AG09309 (cell line): ENCODE data around the gene ANKRD13A.
"Not testable (repeated sequence)": the region's sequence is repeated elsewhere in the genome, so short reads cannot be mapped to it uniquely, and the experiment has no call there.

Experiments
- DNase-seq: peaks from one replicate; pipeline ENCODE4 v3.0.0-alpha.2; 2010; ENCODE audit warnings: low read depth
- H3K4me3 ChIP-seq: 2 replicates; pipeline ENCODE4 v1.5.1; 2011; ENCODE audit warnings: mild to moderate bottlenecking, low read depth, low read length, moderate library complexity; ENCODE audit not compliant: control insufficient read depth
- TF ChIP-seq, protein P1 (sequence below): IDR thresholded peaks from 2 replicates; pipeline ENCODE4 v1.5.1; 2011; ENCODE audit warnings: mild to moderate bottlenecking, low read depth, low read length, inconsistent platforms; ENCODE audit not compliant: insufficient read depth, control insufficient read depth; ENCODE audit errors: missing control alignments

Gene ANKRD13A

DNA sequence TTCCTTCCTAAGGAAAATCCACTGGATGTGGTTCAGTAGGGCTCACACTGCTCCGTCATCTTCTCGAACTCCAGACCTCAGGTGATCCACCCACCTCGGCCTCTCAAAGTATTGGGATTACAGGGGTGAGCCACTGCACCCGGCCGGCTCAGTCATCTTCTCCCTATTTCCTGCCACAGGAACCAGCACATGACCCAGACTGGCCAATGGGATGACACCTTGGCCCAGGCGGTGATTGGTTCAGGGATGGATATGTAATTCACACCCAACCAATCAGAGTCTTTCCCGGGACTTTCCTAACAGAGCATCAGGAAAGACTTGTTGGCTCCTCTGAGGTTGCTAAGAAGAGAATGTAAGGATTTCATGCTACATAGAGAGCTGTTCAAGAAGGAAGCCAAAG is 68.3 kb downstream of the ANKRD13A start:
- no peak for DNase-seq
- TF ChIP-seq, protein P1, sequence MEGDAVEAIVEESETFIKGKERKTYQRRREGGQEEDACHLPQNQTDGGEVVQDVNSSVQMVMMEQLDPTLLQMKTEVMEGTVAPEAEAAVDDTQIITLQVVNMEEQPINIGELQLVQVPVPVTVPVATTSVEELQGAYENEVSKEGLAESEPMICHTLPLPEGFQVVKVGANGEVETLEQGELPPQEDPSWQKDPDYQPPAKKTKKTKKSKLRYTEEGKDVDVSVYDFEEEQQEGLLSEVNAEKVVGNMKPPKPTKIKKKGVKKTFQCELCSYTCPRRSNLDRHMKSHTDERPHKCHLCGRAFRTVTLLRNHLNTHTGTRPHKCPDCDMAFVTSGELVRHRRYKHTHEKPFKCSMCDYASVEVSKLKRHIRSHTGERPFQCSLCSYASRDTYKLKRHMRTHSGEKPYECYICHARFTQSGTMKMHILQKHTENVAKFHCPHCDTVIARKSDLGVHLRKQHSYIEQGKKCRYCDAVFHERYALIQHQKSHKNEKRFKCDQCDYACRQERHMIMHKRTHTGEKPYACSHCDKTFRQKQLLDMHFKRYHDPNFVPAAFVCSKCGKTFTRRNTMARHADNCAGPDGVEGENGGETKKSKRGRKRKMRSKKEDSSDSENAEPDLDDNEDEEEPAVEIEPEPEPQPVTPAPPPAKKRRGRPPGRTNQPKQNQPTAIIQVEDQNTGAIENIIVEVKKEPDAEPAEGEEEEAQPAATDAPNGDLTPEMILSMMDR: no peak

DNA sequence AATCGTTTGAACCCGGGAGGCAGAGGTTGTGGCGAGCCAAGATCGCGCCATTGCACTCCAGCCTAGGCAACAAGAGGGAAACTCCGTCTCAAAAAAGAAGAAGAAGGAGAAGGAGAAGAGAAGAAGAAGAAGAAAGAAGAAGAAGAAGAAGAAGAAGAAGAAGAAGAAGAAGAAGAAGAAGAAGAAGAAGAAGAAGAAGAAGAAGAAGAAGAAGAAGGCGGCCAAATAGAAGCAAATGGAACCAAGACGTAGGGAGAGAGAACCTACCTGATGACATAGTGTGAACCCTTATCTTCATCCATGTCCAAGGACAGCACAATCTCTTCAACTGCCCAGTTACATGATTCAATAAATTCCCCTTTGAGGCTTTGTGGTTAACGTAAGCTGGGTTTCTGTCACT is 68.9 kb downstream of the ANKRD13A start:
- not testable (repeated sequence) for DNase-seq, H3K4me3 ChIP-seq

More for the DNA sequence above, 68.3 kb downstream of the ANKRD13A start:
- H3K4me3 ChIP-seq: no peak overlapping the region

DNA sequence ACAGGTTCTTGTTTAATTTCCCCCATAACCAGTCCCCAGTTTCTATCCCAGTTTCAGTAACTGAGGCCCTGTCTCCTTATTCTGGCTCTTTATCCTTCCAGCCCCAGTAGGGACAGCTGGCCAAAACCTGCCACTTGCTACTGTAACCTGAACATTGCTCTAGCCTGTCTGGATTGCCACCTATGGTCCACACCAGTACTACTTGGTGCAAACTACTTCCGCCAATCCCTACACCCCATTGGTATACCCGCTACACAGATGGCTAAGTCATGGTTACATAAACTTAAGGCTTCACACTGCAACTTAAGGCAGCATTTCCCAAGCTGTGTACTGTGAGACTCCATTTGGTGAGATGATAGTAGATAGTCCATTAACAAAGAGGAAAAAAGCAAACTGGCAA is 69.4 kb downstream of the ANKRD13A start:
- H3K4me3 ChIP-seq: no peak overlapping the region
- TF ChIP-seq, protein P1: no peak
- DNase-seq: no peak

DNA sequence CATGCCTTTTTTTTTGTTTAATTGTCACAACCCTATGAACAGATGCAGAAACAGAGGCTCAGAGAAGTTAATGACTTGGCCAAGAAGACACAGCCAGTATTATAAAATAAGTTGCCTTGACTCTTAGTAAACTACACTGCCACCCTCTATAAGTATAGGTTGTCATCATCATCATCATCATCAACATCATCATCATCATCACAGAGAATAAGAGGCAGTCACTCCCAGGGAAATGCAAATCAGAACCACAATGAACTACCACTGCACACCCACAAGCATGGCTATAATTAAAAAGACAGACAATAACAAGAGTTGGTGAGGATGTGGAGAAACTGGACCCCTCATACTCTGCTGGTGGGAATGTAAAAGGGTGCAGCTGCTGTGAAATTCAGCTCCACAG is 72.3 kb downstream of the ANKRD13A start:
- DNase-seq: no peak
- no peak overlapping the region for H3K4me3 ChIP-seq
- TF ChIP-seq, protein P1: no peak

DNA sequence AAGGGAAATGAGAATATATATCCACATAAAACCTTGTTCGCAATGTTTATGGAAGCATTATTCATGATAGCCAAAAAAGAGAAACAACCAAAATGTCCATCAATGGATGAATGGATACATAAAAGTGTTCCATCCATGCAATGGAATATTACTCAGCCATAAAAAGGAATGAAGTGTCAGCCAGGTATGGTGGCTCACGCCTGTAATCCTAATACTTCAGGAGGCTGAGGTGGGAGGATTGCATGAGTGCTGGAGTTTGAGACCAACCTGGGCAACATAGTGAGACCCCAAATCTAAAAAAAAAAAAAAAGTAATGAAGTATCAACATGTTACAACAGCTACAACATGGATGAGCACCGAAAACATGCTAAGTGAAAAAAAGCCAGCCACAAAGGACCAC is 72.7 kb downstream of the ANKRD13A start:
- H3K4me3 ChIP-seq: no peak overlapping the region
- TF ChIP-seq, protein P1: no peak
- DNase-seq: no peak

DNA sequence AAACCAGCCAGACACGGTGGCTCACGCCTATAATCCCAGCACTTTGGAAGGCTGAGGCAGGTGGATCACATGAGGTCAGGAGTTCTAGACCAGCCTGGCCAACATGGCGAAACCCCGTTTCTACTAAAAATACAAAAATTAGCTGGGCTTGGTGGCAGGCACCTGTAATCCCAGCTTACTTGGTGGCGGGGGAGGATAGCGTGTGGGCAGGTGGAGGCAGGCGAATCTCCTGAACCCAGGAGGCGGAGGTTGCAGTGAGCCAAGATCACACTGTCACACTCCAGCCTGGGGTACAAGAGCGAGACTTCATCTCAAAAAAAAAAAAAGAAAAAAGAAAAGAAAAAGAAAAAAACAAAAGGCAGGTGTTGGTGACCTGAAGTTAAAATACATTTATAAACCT is 73.4 kb downstream of the ANKRD13A start:
- not testable (repeated sequence) for DNase-seq, H3K4me3 ChIP-seq

DNA sequence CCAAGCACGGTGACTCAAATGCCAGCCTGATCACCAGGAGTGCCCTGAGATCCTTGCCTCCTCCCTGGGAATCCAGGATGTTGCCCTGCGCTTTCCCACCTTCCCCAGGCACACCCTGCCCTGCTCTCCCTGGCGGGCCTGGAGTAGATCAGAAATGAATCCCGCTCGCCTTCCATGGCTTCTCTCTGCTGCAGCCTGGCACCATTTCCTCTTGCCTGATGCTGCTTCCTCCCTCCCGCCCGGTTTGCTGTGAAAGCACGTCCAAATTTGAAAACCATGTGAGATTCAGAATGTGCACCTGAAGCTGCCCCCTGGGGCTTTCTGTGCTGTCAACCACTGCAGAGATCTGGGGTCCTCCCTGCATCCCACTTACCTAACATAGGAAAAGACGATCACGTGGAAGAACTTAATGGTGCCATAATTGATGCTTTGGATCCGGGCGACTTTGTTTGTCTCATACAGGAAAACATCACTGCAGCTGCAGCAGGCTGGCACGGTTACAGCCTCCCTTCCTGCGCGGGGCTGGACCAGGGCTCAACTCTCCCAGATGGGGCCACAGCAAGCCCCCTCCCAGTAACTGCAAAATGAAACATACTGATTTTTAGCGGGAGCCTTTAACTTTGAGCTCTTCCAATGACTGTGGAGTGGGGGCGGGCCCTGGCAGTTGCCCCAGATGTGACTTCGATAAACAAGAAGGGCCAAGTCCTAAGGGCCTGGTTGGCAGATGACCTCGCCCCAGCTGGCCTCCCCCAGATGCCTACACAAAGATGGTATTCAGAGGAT is 74.0 kb downstream of the ANKRD13A start:
- TF ChIP-seq, protein P1: no peak
- H3K4me3 ChIP-seq: peak overlapping the region; percentile 48
- no peak for DNase-seq

DNA sequence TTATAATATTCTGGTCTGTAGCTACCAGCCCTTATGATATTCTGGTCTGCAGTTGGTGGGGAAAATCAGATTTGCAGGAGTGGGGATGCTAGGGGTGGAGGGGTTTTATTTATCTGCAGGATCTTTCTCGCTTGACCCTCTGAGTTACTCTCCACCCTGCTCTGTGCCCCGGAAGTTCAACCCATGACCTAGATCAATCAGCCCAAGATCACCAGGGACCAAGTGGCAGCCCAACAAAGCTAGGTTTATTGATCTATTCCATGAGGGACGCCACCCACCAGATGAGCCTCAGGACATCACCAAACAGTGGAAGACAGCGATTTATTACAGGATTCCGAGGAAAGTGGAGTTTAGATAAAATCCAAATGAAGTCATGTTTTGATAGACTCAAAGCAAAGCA is 74.9 kb downstream of the ANKRD13A start:
- no peak overlapping the region for H3K4me3 ChIP-seq
- TF ChIP-seq, protein P1: no peak
- DNase-seq: no peak
